Activated naive CD4-positive, alpha-beta T cell treated with anti-CD3 and anti-CD28 coated beads, Interleukin-2, amount 50 U/mL, for 72 hours (primary cell): Measurements from ENCODE around the gene ZBBX. TPM values are rescaled to one million over a fixed set of nuclear protein-coding genes. Genes with fewer than 3 reads are reported as not detected.
"Not testable (repeated sequence)": the region's sequence is repeated elsewhere in the genome, so short reads cannot be mapped to it uniquely, and the experiment has no call there.

Experiments
- ATAC-seq, 2 donors: fragments of 150-1000 bp; cut with Tn5 transposase; 2 replicates each; pipeline ENCODE4 v1.10.0; 2021; ENCODE audit warnings: mild to moderate bottlenecking in 2 of 2, moderate library complexity in 2 of 2
- DNase-seq, 2 donors: peaks; one replicate each; pipeline ENCODE4 v3.0.0; 2021 to 2022; ENCODE audit warnings: low spot score in 2 of 2
- H3K27ac Mint-ChIP-seq, 2 donors: one replicate each; pipeline ENCODE4 v1.8.0; 2022; ENCODE audit warnings: mild to moderate bottlenecking in 2 of 2, mixed read lengths in 2 of 2
- H3K36me3 Mint-ChIP-seq, 2 donors: one replicate each; pipeline ENCODE4 v1.8.0; 2022; ENCODE audit warnings: mixed read lengths in 2 of 2
- H3K9me3 Mint-ChIP-seq, 2 donors: one replicate each; pipeline ENCODE4 v1.8.0; 2022; ENCODE audit warnings: mixed read lengths in 2 of 2
- total RNA-seq, 2 donors: library from RNA; stranded (reverse); gene quantifications; one replicate each; pipeline ENCODE4 v1.2.3, GENCODE V29; 2022

Gene ZBBX, protein sequence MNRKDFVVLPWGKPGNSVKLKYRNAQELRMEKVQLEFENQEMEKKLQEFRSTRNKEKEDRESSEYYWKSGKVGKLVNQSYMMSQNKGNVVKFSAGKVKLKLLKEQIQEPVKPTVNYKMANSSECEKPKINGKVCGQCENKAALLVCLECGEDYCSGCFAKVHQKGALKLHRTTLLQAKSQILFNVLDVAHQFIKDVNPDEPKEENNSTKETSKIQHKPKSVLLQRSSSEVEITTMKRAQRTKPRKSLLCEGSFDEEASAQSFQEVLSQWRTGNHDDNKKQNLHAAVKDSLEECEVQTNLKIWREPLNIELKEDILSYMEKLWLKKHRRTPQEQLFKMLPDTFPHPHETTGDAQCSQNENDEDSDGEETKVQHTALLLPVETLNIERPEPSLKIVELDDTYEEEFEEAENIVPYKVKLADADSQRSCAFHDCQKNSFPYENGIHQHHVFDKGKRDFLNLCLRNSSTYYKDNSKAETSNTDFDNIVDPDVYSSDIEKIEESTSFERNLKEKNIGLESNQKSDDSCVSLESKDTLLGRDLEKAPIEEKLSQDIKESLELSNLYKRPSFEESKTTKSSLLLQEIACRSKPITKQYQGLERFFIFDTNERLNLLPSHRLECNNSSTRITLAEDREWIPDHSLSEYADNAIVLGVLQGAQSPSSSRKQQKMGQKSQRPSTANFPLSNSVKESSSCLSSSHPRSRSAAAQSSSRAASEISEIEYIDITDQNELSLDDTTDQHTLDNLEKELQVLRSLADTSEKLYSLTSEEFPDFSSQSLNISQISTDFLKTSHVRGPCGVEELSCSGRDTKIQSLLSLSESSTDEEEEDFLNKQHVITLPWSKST
- total RNA-seq, result not detected

DNA sequence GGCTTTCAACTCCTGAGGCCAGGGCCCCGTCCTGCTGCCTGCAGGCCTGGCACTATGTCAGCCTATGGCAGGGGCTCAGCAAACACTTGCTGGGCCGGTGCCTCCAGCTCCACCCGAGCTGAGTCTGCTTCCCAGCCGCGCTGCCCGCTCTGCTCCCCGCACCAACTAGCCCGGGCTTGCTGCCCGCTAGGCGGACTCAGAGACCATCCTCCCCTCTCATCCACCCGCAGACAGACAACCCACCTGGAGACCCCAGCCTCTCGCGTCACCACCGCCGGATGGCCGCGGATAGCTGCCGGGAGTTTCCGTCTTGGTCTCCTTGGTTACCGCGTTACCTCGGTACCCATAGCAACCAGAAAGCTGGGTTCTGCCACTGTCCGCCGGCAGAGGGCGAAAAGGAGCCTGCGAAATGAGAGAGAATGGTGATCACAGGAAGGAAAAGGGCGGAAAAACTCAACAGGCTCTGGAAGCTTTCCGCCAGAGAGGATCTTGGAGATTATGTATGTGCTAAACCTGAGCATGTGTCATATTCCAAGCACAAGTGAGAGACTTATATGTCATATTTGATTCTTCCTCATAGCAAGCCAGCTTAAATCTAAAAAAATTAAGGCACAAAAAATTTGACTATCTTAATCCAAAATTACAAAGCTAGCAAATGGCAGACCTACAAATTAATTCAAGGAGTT is at the start of gene ZBBX:
TSS of gene ZBBX (minus strand) at position 294 of the 686 bp plus-strand sequence. CDS start 7,396 bp downstream, outside the sequence.
- Mint-ChIP-seq H3K36me3 (no peaks in the 10 kb centered on the region), H3K9me3 (no peaks in the 10 kb centered on the region), H3K27ac (no peak within 1 kb of the TSS)
- DNase-seq (peak; percentile 83 to 88), ATAC-seq (peak; percentile 95 to 99)

DNA sequence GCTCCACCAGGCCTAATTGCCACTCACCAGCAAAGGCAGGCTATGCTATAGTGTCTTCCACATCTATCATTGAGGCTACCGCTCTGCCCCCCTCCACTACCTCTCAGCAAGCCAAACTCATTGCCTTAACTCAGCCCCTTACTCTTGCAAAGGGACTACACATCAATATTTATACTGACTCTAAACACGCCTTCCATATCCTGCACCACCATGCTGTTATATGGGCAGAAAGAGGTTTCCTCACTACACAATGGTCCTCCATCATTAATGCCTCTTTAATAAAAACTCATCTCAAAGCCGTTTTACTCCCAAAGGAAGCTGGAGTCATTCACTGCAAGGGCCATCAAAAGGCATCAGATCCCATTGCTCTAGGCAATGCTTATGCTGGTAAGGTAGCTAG is 46.9 kb upstream of the ZBBX start:
- H3K9me3 Mint-ChIP-seq, ATAC-seq, DNase-seq, H3K36me3 Mint-ChIP-seq, H3K27ac Mint-ChIP-seq: not testable (repeated sequence)

DNA sequence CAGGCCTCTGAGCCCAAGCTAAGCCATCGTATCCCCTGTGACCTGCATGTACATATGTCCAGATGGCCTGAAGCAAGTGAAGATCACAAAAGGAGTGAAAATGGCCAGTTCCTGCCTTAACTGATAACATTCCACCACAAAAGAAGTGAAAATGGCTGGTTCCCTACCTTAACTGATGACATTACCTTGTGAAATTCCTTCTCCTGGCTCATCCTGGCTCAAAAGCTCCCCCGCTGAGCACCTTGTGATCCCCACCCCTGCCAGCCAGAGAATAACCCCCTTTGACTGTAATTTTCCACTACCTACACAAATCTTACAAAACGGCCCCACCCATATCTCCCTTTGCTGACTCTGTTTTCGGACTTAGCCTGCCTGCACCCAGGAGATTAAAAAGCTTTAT is 42.3 kb upstream of the ZBBX start:
- not testable (repeated sequence) for ATAC-seq, H3K27ac Mint-ChIP-seq

DNA sequence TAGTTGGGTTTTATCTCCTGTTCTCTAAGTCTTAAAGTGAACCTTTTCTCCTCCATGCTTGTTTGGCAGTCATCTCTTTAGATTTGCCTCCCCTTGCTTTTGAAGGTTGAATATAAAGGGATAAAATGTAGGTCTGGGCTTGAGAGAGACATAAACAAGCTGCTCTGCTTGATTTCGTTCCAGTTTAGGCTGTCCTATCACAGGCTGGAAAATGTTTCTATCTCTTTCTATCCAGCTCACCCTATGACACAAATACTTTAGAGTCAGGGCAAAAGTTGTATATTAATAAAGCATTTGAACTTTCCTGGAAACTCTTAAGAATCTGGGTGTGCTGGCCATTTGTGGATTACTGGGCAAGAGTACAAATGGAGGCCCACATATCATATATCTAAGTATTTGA is 29.5 kb upstream of the ZBBX start:
- ATAC-seq, result no peak
- Mint-ChIP-seq H3K9me3 (no peaks in the 10 kb centered on the region), H3K36me3 (no peaks in the 10 kb centered on the region), H3K27ac (no peak overlapping the region)
- DNase-seq, result no peak

More for the DNA sequence above, 42.3 kb upstream of the ZBBX start:
- not testable (repeated sequence) for DNase-seq, H3K9me3 Mint-ChIP-seq, H3K36me3 Mint-ChIP-seq

DNA sequence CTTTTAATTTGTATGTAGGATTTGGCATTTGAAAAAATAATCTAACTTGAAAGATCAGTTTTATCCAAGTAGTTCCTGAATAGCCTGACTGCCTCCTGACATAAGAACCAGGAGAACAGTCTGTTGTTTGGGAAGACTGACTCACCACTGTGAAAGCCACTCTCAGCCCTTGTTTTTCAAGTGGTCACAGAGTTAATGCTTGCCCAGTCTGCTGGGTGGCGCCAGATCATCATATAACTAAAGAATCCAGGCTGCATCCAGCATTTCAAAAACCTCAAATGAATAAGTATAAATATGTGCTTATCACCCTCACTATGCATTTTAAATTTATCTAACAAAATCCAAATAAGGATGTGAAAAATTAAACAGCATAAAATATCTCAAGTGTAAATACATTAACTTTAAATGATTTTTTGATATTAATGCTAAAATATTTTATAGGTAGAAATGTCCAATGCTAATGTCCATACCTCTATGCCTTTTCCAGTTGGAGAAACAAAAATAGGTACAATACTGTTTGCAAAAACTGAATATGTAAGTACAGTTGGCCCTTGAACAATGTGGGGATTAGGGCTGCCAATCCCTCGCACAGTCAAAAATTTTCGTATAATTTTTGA is 26.9 kb upstream of the ZBBX start:
- ATAC-seq (peak in 1 of 2 donors; percentile 63), DNase-seq (no peak)
- Mint-ChIP-seq H3K9me3 (no peaks in the 10 kb centered on the region), H3K27ac (no peak overlapping the region), H3K36me3 (no peaks in the 10 kb centered on the region)

DNA sequence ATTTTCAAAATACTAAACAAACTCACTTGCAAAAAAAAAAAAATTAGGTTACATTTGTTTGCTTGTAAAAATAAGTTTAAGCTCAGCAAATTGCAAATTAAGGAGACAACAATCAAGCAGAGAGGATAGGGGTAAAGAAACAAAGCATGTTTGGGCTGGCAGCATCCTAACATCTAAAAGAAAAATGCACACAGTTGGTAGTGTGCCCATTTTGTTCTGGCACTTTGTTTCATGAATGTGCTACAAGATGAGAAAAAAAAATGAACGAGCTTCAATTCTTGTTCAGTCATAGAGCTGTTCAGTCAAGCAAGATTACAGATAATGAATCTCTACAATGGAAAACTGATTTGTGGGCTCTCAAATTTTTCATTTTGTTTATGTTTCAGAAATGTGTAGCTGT is 17.7 kb upstream of the ZBBX start:
- DNase-seq (no peak), ATAC-seq (no peak)
- no peak overlapping the region for H3K27ac Mint-ChIP-seq
- H3K36me3 Mint-ChIP-seq, result no peaks in the 10 kb centered on the region
- no peaks in the 10 kb centered on the region for H3K9me3 Mint-ChIP-seq

DNA sequence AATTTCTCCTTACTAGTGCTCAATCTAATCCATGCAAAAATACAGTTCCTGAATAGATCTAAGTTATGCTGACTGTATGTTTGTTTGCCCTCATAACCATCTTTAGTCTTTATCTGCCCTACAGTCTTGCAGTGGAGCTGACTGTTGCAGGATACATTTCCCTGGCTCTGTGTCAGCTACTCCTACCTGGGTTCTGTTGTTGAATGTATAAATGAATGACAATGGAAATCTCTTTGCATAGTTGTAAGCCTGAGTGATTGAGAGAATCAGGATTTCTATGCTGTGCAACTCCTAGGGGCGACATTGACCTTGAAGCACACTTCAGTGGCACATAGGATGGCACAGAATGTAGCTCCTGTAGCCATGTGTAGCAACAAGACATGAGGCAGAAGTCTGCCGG is 16.0 kb upstream of the ZBBX start:
- H3K27ac Mint-ChIP-seq, result no peak overlapping the region
- no peaks in the 10 kb centered on the region for H3K36me3 Mint-ChIP-seq
- H3K9me3 Mint-ChIP-seq, result no peaks in the 10 kb centered on the region
- no peak for ATAC-seq
- no peak for DNase-seq

DNA sequence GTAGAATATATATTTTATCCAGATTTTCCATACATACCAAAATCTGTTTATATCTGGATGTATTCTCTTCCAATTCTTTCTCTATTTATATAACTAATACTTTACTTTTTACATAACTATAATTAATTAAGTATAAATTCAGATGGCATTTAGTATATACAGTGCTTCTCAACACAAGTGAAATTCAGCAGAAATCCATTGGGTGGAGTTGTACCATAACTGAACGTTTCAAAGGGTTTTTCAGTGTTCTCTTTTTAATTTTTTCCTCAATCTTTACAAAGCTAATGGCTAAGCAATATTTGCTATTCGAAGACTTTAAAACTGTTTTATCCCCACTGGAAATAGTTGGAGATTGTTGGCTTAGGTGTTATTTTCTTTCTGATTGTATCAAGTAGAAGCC is 13.9 kb upstream of the ZBBX start:
- no peak for DNase-seq
- ATAC-seq, result no peak
- Mint-ChIP-seq H3K27ac (no peak overlapping the region), H3K9me3 (no peaks in the 10 kb centered on the region), H3K36me3 (no peaks in the 10 kb centered on the region)

DNA sequence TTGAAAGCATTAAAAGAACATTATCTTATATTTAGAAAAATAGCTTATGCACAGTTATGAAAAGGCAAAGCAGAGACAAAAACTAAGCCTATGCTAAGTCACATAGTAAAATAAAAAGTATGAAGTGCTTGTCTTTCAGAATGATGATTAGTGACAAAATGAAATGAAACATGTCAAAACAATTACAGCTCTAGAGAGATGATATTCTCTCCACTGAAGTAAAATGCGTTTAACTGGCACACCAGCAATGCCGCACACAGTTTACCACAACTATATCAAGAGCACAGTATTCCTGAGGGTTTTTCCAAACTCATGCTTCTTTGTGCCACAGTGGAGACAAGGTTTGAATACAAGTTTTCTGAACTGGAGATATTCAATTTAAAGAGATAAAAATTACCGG is 2.1 kb upstream of the ZBBX start:
- no peak for DNase-seq
- ATAC-seq, result no peak
- H3K27ac Mint-ChIP-seq, result no peak overlapping the region
- no peaks in the 10 kb centered on the region for H3K9me3 Mint-ChIP-seq
- no peaks in the 10 kb centered on the region for H3K36me3 Mint-ChIP-seq

DNA sequence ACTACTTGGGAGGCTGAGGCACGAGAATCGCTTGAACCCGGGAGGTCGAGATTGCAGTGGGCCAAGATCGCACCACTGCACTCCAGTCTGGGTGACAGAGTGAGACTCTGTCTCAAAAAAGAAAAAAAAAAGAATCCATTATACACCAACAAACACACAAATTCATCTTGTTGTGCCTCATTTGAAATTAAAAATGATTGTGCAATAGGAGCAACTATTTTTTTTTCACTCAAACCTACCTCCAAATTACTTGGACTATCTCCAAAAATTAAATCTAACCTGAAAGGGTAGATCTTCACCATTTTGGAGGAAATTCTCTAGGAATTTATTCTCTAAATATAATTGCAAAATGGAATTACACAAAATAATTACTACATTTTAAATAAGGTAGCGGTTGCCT is 4.6 kb downstream of the ZBBX start:
- ATAC-seq, result no peak
- no peaks in the 10 kb centered on the region for H3K9me3 Mint-ChIP-seq
- no peak overlapping the region for H3K27ac Mint-ChIP-seq
- no peaks in the 10 kb centered on the region for H3K36me3 Mint-ChIP-seq
- DNase-seq, result no peak

DNA sequence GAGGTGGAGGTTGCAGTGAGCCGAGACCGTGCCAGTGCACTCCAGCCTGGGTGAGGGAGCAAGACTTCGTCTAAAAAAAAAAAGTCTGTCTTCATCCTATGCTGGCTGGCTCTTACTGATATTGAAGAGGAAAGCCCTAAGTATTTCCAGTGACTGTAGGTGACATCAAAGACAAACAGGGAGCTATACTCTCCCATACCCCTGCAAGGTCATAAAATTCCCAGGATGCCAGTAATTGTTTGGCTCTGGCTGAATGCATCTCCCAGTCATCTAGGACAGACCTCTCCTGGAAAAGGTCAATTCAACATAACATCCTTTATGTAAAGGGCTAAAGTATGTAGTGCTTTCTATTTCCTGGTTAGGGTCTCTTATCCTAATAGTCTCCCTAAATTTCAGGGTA is 8.0 kb downstream of the ZBBX start:
- DNase-seq (no peak), ATAC-seq (no peak)
- Mint-ChIP-seq H3K27ac (no peak overlapping the region), H3K9me3 (no peaks in the 10 kb centered on the region), H3K36me3 (no peaks in the 10 kb centered on the region)

DNA sequence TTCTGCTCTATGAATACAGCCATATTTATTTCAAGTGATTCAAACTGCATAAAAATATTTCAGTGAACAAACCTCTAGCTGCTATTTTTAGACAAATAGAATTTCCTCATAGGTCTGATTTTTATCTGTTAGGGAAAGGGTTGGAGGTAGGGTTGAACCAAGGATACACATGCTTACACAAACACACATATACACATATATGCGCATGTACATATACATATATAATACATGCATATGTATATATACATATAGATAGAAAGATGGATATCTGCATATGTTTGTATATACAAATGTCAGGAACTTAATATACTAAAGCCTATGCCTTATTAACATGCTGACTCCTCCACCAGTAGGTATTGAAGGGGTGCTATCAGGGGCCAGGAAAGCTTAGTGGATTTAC is 18.1 kb downstream of the ZBBX start:
- peaks cover 0 to 4% of the 10 kb centered on the region in 2 donors for H3K9me3 Mint-ChIP-seq
- ATAC-seq, result no peak

DNA sequence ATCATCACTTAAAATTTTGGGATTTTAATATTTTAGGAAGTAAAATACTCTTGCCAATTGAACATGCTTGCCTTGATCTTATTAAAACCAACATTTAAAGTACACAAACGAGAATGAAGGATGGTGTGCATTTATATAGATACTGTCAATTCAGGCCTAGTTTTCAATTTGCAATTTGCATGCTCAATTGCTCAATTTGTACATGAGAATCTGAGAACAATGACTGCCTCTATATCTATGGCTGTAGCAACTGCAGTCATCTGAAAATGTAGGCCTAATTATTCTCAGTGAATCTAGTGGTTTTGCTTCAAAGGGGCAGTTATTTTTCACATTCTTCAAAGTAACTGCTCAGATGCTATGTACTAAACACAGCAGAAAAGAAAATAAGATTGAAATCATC is 18.8 kb downstream of the ZBBX start:
- peaks cover 0 to 8% of the 10 kb centered on the region in 2 donors for H3K9me3 Mint-ChIP-seq
- no peaks in the 10 kb centered on the region for H3K36me3 Mint-ChIP-seq
- no peak overlapping the region for H3K27ac Mint-ChIP-seq
- ATAC-seq (no peak), DNase-seq (no peak)

More for the DNA sequence above, 18.1 kb downstream of the ZBBX start:
- DNase-seq, result no peak
- no peak overlapping the region for H3K27ac Mint-ChIP-seq
- no peaks in the 10 kb centered on the region for H3K36me3 Mint-ChIP-seq

DNA sequence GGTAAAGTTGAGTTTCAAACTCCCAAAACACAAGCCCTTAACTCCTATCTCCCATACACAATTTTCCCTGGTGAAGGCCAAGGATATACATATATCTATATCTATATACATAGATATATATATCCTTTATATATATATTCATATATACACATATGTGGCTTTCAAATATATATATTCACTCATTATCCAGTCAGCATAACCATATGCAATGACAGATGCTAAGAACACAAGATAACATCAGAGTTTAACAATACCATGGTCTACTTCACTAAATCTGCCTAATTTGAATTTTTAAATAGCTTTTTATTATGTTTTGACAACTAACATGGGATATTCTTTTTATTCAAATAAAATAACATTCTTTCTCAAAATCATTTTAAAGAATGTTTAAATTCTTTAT is 24.7 kb downstream of the ZBBX start:
- Mint-ChIP-seq H3K36me3 (no peaks in the 10 kb centered on the region), H3K27ac (no peak overlapping the region), H3K9me3 (peaks cover 0 to 8% of the 10 kb centered on the region in 2 donors)
- DNase-seq (no peak), ATAC-seq (no peak)

DNA sequence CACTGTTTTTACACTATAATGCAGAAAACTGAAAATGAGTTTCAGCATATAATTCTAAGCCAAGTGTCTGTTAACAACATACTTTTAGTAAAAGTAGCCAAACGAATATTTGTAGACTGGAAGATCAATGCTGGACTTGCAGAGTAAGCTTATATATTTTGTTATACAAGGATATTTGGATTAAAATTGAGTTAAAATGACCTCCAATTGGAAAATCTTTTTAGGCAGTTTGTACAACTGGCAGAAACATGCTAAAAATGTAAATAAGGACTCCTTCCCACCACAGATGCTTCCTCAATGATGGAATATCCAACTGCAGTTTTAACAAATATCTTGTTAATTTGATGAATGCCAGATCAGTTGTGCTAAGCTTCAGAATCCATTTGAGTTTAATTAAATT is 25.3 kb downstream of the ZBBX start:
- Mint-ChIP-seq H3K9me3 (peaks cover 0 to 8% of the 10 kb centered on the region in 2 donors), H3K27ac (no peak overlapping the region), H3K36me3 (no peaks in the 10 kb centered on the region)
- DNase-seq (no peak), ATAC-seq (no peak)

DNA sequence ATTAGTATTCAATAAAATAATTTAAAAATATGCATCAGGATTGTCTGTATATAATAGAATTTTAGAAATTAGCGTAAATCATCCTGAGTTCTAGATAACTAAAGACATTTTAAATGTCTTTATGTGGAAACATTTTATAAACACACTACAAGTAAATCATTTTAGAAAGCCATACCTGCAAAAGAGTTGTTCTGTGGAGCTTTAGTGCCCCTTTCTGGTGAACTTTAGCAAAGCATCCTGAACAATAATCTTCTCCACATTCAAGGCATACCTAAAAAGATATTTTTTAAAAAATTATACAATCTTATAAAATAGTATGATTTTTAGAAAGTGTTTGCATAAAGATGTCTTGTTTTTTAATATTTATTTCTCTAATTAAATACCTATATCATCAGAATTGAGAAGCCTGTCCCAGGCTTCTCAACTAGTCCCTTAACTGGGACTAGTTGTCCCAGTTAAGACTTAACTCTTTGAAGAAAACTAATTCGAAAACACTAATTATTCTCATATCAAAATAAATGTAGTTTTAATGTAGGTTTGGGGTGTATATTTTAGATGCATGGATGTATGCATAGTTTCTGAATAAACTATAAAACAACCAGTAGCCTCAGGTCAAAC is 29.7 kb downstream of the ZBBX start:
- DNase-seq (no peak), ATAC-seq (no peak)
- no peaks in the 10 kb centered on the region for H3K9me3 Mint-ChIP-seq
- H3K36me3 Mint-ChIP-seq, result no peaks in the 10 kb centered on the region
- no peak overlapping the region for H3K27ac Mint-ChIP-seq
